ENCODE results near the gene SMARCAL1.
A peak's percentile ranks its signal among the peaks of the same experiment; 100 is the strongest.
"Not testable (repeated sequence)": the region's sequence is repeated elsewhere in the genome, so short reads cannot be mapped to it uniquely, and the experiment has no call there.

Gene SMARCAL1

DNA sequence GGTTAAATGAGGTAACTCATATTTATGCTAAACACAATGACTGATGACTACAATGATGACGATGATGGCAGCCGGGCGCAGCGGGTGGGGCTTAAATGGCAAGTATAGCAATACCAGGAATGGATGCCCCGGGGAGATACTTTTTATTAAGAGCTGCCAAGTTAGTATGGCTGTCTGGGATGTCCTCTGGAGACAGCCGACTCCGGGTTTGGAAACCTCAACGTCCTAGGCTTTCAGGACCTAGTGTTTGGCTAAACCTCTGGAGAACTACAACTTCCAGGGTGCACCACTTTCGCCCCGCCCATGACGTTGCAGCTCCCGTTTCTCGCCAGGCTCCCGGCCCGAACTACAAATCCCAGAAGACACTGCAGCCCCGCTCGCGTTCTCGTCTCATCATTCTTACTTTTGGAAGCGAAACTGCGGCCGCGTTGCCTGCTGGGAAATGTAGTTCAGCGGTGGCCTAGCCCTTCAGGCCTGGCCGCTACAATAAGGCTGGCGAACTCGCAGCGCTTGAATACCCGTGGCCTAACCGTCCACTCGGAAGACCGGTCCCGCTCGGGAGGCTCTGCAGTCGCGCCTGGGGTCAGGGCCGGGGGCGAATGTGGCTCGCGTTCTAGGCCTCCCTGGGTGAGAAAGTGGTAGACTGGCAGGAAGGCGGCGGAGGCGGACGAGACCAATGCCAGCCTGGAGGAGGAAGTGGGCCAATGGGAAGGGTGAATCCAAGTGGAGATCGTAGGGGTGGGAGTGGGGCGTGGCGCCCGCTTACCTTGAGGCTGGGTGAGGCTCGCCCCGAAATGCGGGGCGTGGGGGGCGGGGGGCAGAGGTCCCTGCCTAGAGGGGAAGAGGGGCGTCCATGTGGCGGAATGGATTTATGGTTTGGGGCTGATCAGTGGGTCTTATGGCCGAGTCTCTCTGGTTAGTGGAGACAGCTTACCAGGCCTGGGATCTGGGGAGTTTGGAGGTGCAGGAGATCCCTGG is at the start of gene SMARCAL1:
Gene SMARCAL1 (plus strand): TSS at position 463 of the 978 bp plus-strand sequence. CDS start 2,221 bp downstream, outside the sequence.
- peak; percentile 97 for DNase-seq

DNA sequence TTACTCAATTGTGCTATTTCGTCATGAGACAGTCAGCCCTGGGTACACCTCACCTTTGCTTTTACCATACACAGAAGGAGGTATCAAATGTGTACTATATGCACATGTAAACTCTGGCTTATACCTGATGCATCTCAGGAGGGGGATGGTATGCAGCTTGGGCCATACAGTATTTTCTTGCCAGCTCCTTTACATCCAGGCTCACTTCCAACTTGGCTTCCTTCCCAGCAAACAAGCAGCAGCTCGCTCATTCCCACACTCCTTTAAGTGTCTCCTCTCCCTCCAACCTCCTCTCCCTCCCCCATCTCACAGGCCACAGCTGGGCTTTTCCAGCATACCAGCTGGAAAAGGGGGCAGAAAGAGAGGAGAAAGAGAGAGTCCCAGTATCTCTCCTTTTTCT is 49.6 kb upstream of the SMARCAL1 start:
- DNase-seq, result no peak

- DNase-seq, result no peak
Observed at GRCh38 chr2:216363221-216363620, 49.1 kb upstream of the SMARCAL1 start.

- DNase-seq, result no peak
Observed at GRCh38 chr2:216365518-216365917, 46.8 kb upstream of the SMARCAL1 start.

- no peak for DNase-seq
Observed at GRCh38 chr2:216366777-216367471, 45.4 kb upstream of the SMARCAL1 start.

DNA sequence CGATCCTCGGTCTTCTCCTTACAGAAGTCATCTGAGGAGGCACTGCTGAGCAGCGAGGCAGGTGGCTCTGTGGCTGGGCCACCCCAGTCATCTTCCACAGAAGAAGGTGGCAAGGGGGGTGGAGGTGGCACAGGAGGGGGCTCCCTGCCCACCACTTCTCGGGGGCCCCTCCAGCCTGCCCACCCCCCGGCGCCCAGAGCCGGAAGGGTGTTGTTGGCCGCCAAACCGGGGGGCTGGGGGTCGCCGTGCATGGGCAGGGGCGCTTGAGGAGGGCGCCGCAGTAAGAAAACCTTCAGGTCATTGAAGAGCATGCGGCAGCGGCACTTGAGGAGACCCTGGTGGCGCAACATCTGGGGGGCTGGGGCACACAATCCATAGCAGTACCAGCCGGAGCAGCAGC is 42.5 kb upstream of the SMARCAL1 start:
- no peak for DNase-seq

DNA sequence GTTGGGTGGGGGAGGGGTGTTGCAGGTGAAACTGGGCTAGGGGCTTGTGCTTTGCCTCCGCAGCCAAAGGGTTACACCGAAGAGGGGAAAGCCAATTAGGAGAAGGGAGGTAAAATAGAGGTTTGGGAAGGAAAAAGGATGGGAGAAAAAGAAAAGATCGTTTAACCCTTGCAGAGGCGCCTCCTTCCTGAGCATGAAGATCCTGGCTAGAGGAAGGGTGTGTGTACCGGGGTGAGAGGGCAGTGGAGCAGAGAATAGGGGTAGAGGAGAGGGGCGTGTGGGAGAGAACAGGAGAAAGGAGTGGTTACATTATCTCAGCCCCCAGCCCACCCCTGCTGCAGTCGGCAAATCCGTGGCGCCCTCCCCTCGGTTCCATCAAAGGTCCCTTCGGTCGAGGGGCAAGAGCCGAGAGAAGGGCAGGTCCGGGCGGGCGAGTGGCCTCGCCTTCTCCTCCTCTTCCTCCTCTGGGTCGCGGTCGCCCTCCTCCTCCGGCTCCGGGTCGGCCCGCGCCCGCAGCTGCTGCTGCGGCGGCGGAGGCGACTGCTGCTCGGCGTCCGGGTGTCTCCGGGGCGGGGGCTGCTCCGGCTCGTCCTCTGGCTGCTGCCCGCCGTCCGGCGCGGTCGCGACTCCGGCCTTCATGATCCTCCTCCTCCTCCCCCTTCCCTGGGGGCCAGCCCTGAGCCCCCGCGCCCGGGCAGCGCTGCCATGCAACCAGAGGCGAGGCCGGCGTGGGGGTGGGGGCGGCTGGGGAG is 41.1 kb upstream of the SMARCAL1 start:
- no peak for DNase-seq

GRCh38 chr2:216371721-216372702 is 40.3 kb upstream of the SMARCAL1 start, which contains the start of gene MARCHF4:
Gene MARCHF4 (minus strand): TSS chr2:216372483. CDS start chr2:216370260, 2,223 bp downstream.
- DNase-seq, result peak; percentile 76

- no peak for DNase-seq
Observed at GRCh38 chr2:216372761-216373291, 39.5 kb upstream of the SMARCAL1 start.

- no peak for DNase-seq
Observed at GRCh38 chr2:216373896-216374295, 38.4 kb upstream of the SMARCAL1 start.

DNA sequence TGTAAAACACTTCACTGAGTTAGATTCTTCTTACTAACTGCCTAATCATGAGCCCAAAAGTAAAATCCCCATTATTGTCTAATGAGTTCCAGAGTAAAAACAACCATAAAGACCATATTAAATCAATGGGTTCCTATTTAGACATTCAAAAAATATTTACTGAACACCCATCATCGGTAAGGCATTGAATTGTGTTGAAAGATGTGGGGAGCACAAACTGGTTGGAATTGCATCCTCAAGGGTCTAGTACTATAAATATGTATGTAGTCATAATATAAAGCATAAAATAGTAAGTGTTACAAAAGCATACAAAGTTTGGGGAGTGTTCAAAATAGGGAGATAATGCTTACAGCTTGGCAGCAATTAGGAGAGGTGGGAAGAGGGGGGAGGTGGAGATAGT is 37.0 kb upstream of the SMARCAL1 start:
- no peak for DNase-seq

GRCh38 chr2:216379977-216380376 is 32.3 kb upstream of the SMARCAL1 start:
- DNase-seq, result no peak

- not testable (repeated sequence) for DNase-seq
Observed at GRCh38 chr2:216384409-216384808, 27.9 kb upstream of the SMARCAL1 start.

DNA sequence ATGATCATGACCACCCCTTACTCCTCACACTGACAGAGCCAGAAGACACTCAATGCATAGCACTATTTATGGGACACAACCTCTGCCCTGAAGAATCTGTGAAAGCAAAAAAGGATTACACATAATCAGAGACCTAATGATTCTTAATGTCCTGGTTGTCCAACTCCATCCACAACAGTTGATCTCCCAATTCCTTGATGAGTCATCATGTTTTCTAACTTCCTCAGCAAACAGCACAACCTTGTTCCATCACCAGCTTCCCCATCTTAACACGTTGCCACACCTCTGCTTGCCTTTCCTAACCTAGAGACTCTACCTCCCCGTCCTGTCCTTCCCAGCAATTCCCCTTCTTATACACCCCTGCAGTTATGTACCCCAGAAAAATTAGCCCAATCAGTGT is 26.8 kb upstream of the SMARCAL1 start:
- DNase-seq, result no peak

DNA sequence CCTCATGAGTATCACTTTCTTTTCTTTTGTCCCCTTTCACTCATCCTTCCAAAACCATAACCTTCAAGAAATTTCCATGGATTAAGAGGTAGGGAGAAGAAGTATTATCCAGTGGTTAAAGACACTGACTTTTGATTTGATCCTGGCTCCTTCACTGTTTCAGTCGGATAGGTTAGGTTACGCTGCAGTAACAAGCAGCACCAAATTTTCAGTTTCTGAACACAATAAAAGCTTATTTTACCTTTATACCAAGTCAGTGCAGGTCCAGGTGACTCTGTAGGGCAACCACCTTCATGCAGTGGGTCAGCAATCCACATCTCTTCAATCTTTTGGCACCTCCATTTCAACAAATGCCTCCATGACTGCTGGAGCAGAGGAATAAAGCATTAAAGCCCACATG is 25.0 kb upstream of the SMARCAL1 start:
- no peak for DNase-seq

DNA sequence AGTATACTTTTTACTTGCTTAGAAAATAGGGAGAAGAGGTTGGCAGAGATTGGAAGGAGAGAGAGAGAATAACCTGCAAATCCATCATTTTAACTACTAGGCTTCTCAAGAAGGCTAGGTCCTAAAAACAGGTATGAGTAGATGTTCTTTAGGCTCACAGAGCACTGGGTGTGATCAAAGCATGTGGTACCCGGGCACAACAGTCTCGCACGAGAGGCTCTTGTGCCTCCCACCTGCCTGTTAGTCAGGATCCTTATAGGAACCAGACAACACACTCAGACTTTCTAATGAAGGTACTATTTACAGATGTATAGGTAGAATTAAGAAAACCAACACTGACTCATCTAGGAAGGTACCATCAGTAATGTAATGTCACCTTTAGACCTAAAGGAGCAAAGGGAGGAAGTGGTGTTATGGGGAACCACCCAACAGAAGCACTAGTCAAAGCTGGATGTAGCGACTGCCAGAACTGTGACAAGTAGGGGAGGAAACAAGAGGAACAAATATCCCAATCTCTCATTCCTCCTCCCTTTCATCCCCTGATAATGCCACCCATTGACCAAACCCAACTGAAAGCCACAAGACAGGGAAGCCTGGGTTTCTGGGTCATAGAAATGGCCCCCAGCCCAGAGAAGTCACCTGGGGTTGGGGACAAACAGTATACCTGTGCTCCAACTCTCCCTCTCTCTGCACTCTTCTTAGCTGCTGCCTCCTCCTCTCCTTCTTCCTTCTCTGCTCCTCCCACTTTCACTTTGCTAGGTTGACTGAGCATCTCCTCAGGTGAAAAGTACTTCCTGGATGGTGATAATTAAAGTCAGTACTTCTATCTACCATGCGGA is 24.0 kb upstream of the SMARCAL1 start:
- DNase-seq, result no peak

- DNase-seq, result no peak
Observed at GRCh38 chr2:216389570-216389969, 22.7 kb upstream of the SMARCAL1 start.

DNA sequence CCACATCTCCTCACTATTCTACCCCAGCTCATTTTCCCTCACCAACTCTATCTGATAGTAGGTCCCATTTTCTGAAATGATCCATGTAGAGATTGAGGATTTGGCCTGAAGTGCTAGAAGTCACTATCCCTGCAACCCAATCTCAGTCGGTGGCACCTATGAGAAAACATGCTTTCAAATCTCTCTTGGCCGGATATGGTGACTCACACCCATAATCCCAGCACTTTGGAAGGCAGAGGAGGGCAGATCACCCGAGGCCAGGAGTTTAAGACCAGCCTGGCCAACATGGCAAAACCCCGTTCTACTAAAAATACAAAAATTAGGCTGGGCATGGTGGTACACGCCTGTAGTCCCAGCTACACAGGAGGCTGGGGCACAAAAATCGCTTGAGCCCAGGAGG is 20.9 kb upstream of the SMARCAL1 start:
- no peak for DNase-seq

- no peak for DNase-seq
Observed at GRCh38 chr2:216392018-216392562, 20.2 kb upstream of the SMARCAL1 start.
